KOPT-K1 (cell line): ENCODE measurements around the gene SDHA.
"Not testable (repeated sequence)": the region's sequence is repeated elsewhere in the genome, so short reads cannot be mapped to it uniquely, and the experiment has no call there.

Source experiments
- H3K27ac ChIP-seq: fragments of 200-600 bp; sonication (generic); 2 replicates; pipeline ENCODE4 v1.5.1; 2016; ENCODE audit warnings: antibody characterized with exemption, mild to moderate bottlenecking, low read depth, low read length; ENCODE audit not compliant: poor library complexity, severe bottlenecking
- H3K36me3 ChIP-seq: fragments of 200-600 bp; sonication (generic); 2 replicates; pipeline ENCODE4 v1.5.1; 2017; ENCODE audit warnings: antibody characterized with exemption, mild to moderate bottlenecking, low read length, moderate library complexity; ENCODE audit not compliant: insufficient read depth
- H3K9me3 ChIP-seq: fragments of 200-600 bp; sonication (generic); 2 replicates; pipeline ENCODE4 v1.5.1; 2017; ENCODE audit warnings: antibody characterized with exemption, low read length, mild to moderate bottlenecking; ENCODE audit not compliant: insufficient read depth, poor library complexity, severe bottlenecking

The SDHA gene

GRCh38 chr5:199950-200645 lies 18.0 kb upstream of the SDHA start:
- Histone ChIP-seq H3K9me3 (no peaks in the 10 kb centered on the region), H3K36me3 (peaks cover 44% of the 10 kb centered on the region), H3K27ac (no peak overlapping the region)

- Histone ChIP-seq H3K9me3 (no peaks in the 10 kb centered on the region), H3K27ac (no peak overlapping the region), H3K36me3 (peaks cover 53% of the 10 kb centered on the region)
Measured at GRCh38 chr5:200985-201384, 17.1 kb upstream of the SDHA start.

GRCh38 chr5:201672-202071 lies 16.4 kb upstream of the SDHA start:
- Histone ChIP-seq H3K9me3 (no peaks in the 10 kb centered on the region), H3K36me3 (peaks cover 58% of the 10 kb centered on the region), H3K27ac (no peak overlapping the region)

- Histone ChIP-seq H3K36me3 (peaks cover 70% of the 10 kb centered on the region), H3K9me3 (no peaks in the 10 kb centered on the region), H3K27ac (no peak overlapping the region)
Measured at GRCh38 chr5:203246-203930, 14.7 kb upstream of the SDHA start.

- H3K9me3 ChIP-seq = no peaks in the 10 kb centered on the region
- H3K27ac ChIP-seq = no peak overlapping the region
- peaks cover 64% of the 10 kb centered on the region for H3K36me3 ChIP-seq
Measured at GRCh38 chr5:204001-204400, 14.1 kb upstream of the SDHA start.

GRCh38 chr5:204462-204861 lies 13.7 kb upstream of the SDHA start:
- Histone ChIP-seq H3K9me3 (no peaks in the 10 kb centered on the region), H3K36me3 (peaks cover 64% of the 10 kb centered on the region)

GRCh38 chr5:204966-205670 lies 13.0 kb upstream of the SDHA start:
- Histone ChIP-seq H3K27ac (no peak overlapping the region), H3K9me3 (no peaks in the 10 kb centered on the region), H3K36me3 (peaks cover 64% of the 10 kb centered on the region)

More at GRCh38 chr5:204462-204861, 13.7 kb upstream of the SDHA start:
- no peak overlapping the region for H3K27ac ChIP-seq

GRCh38 chr5:206406-206805 lies 11.7 kb upstream of the SDHA start:
- peaks cover 64% of the 10 kb centered on the region for H3K36me3 ChIP-seq
- H3K9me3 ChIP-seq = no peaks in the 10 kb centered on the region
- no peak overlapping the region for H3K27ac ChIP-seq

- H3K9me3 ChIP-seq = no peaks in the 10 kb centered on the region
- H3K36me3 ChIP-seq = peaks cover 61% of the 10 kb centered on the region
- no peak overlapping the region for H3K27ac ChIP-seq
Measured at GRCh38 chr5:206927-207536, 11.1 kb upstream of the SDHA start.

GRCh38 chr5:207599-207998 lies 10.5 kb upstream of the SDHA start:
- no peaks in the 10 kb centered on the region for H3K9me3 ChIP-seq
- H3K36me3 ChIP-seq = peaks cover 56% of the 10 kb centered on the region
- no peak overlapping the region for H3K27ac ChIP-seq

GRCh38 chr5:208449-209114 lies 9.5 kb upstream of the SDHA start:
- H3K36me3 ChIP-seq = peaks cover 49% of the 10 kb centered on the region
- no peaks in the 10 kb centered on the region for H3K9me3 ChIP-seq
- no peak overlapping the region for H3K27ac ChIP-seq

- Histone ChIP-seq H3K9me3 (no peaks in the 10 kb centered on the region), H3K36me3 (peaks cover 19% of the 10 kb centered on the region), H3K27ac (no peak overlapping the region)
Measured at GRCh38 chr5:213803-214395, 4.2 kb upstream of the SDHA start.

- H3K27ac ChIP-seq, H3K9me3 ChIP-seq: not testable (repeated sequence)
- H3K36me3 ChIP-seq = peaks cover 19% of the 10 kb centered on the region
Measured at GRCh38 chr5:215256-215655, 2.9 kb upstream of the SDHA start.

GRCh38 chr5:216076-216475 lies 2.0 kb upstream of the SDHA start:
- peaks cover 19% of the 10 kb centered on the region for H3K36me3 ChIP-seq
- H3K9me3 ChIP-seq, H3K27ac ChIP-seq: not testable (repeated sequence)
